KMS-11 (cell line): ENCODE data around the gene KCNT1.

Experiments used
- H2AFZ ChIP-seq: fragments of 200-600 bp; sonication (generic); 2 replicates; pipeline ENCODE4 v1.6.1; 2016; ENCODE audit warnings: antibody characterized with exemption, mixed run types, low read depth
- H3K27ac ChIP-seq: fragments of 200-600 bp; sonication (generic); 2 replicates; pipeline ENCODE4 v1.6.1; 2016; ENCODE audit warnings: mild to moderate bottlenecking, mixed run types
- H3K27me3 ChIP-seq: fragments of 200-600 bp; sonication (generic); 2 replicates; pipeline ENCODE4 v1.6.1; 2017; ENCODE audit warnings: mild to moderate bottlenecking, low read depth, mixed run types, moderate library complexity; ENCODE audit not compliant: insufficient read depth
- H3K36me3 ChIP-seq: fragments of 200-600 bp; sonication (generic); 2 replicates; pipeline ENCODE4 v1.6.1; 2017; ENCODE audit warnings: mild to moderate bottlenecking, mixed run types; ENCODE audit not compliant: insufficient read depth
- H3K4me1 ChIP-seq: fragments of 200-600 bp; sonication (generic); 2 replicates; pipeline ENCODE4 v1.6.1; 2016; ENCODE audit warnings: mild to moderate bottlenecking, low read depth, mixed run types; ENCODE audit not compliant: poor library complexity, severe bottlenecking
- H3K4me2 ChIP-seq: fragments of 200-600 bp; sonication (generic); 2 replicates; pipeline ENCODE4 v1.7.0; 2016; ENCODE audit warnings: mild to moderate bottlenecking, mixed run types
- H3K4me3 ChIP-seq: fragments of 200-600 bp; sonication (generic); IDR thresholded peaks from 2 replicates; pipeline ENCODE4 v1.6.1; 2017; ENCODE audit warnings: low read depth, low read length, mixed read lengths; ENCODE audit not compliant: insufficient read depth
- H3K79me2 ChIP-seq: fragments of 200-600 bp; sonication (generic); 2 replicates; pipeline ENCODE4 v1.6.1; 2016; ENCODE audit warnings: low read depth, mixed run types; ENCODE audit not compliant: insufficient read depth
- H3K9ac ChIP-seq: fragments of 200-600 bp; sonication (generic); 2 replicates; pipeline ENCODE4 v1.6.1; 2016; ENCODE audit warnings: mild to moderate bottlenecking, mixed run types
- H4K20me1 ChIP-seq: fragments of 200-600 bp; sonication (generic); 2 replicates; pipeline ENCODE4 v1.6.1; 2016; ENCODE audit warnings: mild to moderate bottlenecking, mixed run types; ENCODE audit not compliant: insufficient read depth
- CTCF ChIP-seq: fragments of 200-600 bp; sonication (generic); conservative IDR thresholded peaks from 2 replicates; pipeline ENCODE4 v1.6.1; 2017; ENCODE audit warnings: low read depth, mild to moderate bottlenecking, antibody characterized with exemption, low read length, moderate library complexity, mixed read lengths

The KCNT1 gene

GRCh38 chr9:135714242-135715055 is 12.5 kb downstream of the KCNT1 start:
- H3K4me1 ChIP-seq: no peaks in the 10 kb centered on the region
- peaks cover 71% of the 10 kb centered on the region for H3K27me3 ChIP-seq
- H3K4me2 ChIP-seq: no peak overlapping the region
- H3K36me3 ChIP-seq: no peaks in the 10 kb centered on the region
- TF ChIP-seq CTCF: no peak
- H3K79me2 ChIP-seq: no peaks in the 10 kb centered on the region
- no peak overlapping the region for H3K4me3 ChIP-seq
- no peak overlapping the region for H2AFZ ChIP-seq
- H3K9ac ChIP-seq: no peak overlapping the region
- H4K20me1 ChIP-seq: no peaks in the 10 kb centered on the region
- no peak overlapping the region for H3K27ac ChIP-seq

- Histone ChIP-seq H4K20me1 (no peaks in the 10 kb centered on the region), H3K4me3 (no peak overlapping the region), H2AFZ (no peak overlapping the region), H3K9ac (no peak overlapping the region), H3K27me3 (peaks cover 68% of the 10 kb centered on the region), H3K27ac (no peak overlapping the region), H3K79me2 (no peaks in the 10 kb centered on the region), H3K4me2 (no peak overlapping the region), H3K36me3 (no peaks in the 10 kb centered on the region), H3K4me1 (no peaks in the 10 kb centered on the region)
- TF ChIP-seq CTCF: no peak
Measured at GRCh38 chr9:135715056-135715595, 13.1 kb downstream of the KCNT1 start.

GRCh38 chr9:135716045-135716444 is 14.1 kb downstream of the KCNT1 start:
- H3K4me1 ChIP-seq: no peaks in the 10 kb centered on the region
- H4K20me1 ChIP-seq: no peaks in the 10 kb centered on the region
- H3K27ac ChIP-seq: no peak overlapping the region
- no peak overlapping the region for H3K4me2 ChIP-seq
- no peaks in the 10 kb centered on the region for H3K36me3 ChIP-seq
- H3K9ac ChIP-seq: no peak overlapping the region
- H2AFZ ChIP-seq: no peak overlapping the region
- H3K79me2 ChIP-seq: no peaks in the 10 kb centered on the region
- H3K27me3 ChIP-seq: peaks cover 68% of the 10 kb centered on the region
- TF ChIP-seq CTCF: no peak
- H3K4me3 ChIP-seq: no peak overlapping the region

GRCh38 chr9:135717410-135717809 is 15.4 kb downstream of the KCNT1 start:
- H3K27me3 ChIP-seq: peaks cover 64% of the 10 kb centered on the region
- H3K4me1 ChIP-seq: no peaks in the 10 kb centered on the region
- H3K27ac ChIP-seq: no peak overlapping the region
- no peak for TF ChIP-seq CTCF
- no peaks in the 10 kb centered on the region for H3K79me2 ChIP-seq
- H3K4me3 ChIP-seq: no peak overlapping the region
- H2AFZ ChIP-seq: no peak overlapping the region
- no peaks in the 10 kb centered on the region for H4K20me1 ChIP-seq
- H3K4me2 ChIP-seq: no peak overlapping the region
- H3K36me3 ChIP-seq: no peaks in the 10 kb centered on the region
- H3K9ac ChIP-seq: no peak overlapping the region
